SK-N-SH treated with all-trans-retinoic acid at 6 μM for 48 hours (cell line): ENCODE measurements around the gene AUH.

Experiments
- ATAC-seq: fragments of 200-7000 bp; cut with Tn5 transposase; 3 replicates; pipeline ENCODE4 v1.9.1; 2020; ENCODE audit warnings: mild to moderate bottlenecking, moderate library complexity
- ARNTL ChIP-seq: fragments of 450-650 bp; formaldehyde crosslinking; IDR thresholded peaks from 2 replicates; pipeline ENCODE4 v1.5.0; 2020; ENCODE audit warnings: low read depth, mild to moderate bottlenecking, moderate library complexity, borderline replicate concordance
- BACH2 ChIP-seq: fragments of 250-450 bp; sonication (Bioruptor Pico); IDR thresholded peaks from 2 replicates; pipeline ENCODE4 v1.9.0; 2021; ENCODE audit warnings: mild to moderate bottlenecking, borderline replicate concordance
- ESRRG ChIP-seq: fragments of 250-450 bp; sonication (Bioruptor Pico); IDR thresholded peaks from 2 replicates; pipeline ENCODE4 v1.6.1; 2021; ENCODE audit warnings: mild to moderate bottlenecking
- GLIS3 ChIP-seq: fragments of 250-450 bp; sonication (Bioruptor Pico); IDR thresholded peaks from 2 replicates; pipeline ENCODE4 v1.5.0; 2020; ENCODE audit warnings: mild to moderate bottlenecking, moderate library complexity
- ISL1 ChIP-seq: fragments of 250-450 bp; sonication (Bioruptor Pico); IDR thresholded peaks from 2 replicates; pipeline ENCODE4 v2.1.2; 2022; ENCODE audit warnings: mild to moderate bottlenecking, moderate library complexity
- OSR1 ChIP-seq: fragments of 250-450 bp; sonication (Bioruptor Pico); IDR thresholded peaks from 2 replicates; pipeline ENCODE4 v1.8.0; 2022; ENCODE audit warnings: moderate library complexity, mild to moderate bottlenecking, inconsistent platforms
- PPARA ChIP-seq: fragments of 250-450 bp; sonication (Bioruptor Pico); IDR thresholded peaks from 2 replicates; pipeline ENCODE4 v1.5.0; 2020; ENCODE audit warnings: mild to moderate bottlenecking, borderline replicate concordance
- SNAI2 ChIP-seq: fragments of 250-450 bp; sonication (Bioruptor Pico); IDR thresholded peaks from 2 replicates; pipeline ENCODE4 v1.5.0; 2020; ENCODE audit warnings: mild to moderate bottlenecking, moderate library complexity
- TCF4 ChIP-seq: fragments of 250-450 bp; sonication (Bioruptor Pico); IDR thresholded peaks from 2 replicates; pipeline ENCODE4 v1.8.0; 2021; ENCODE audit warnings: mild to moderate bottlenecking, moderate library complexity, borderline replicate concordance
- TOX ChIP-seq: fragments of 250-450 bp; sonication (Bioruptor Pico); IDR thresholded peaks from 2 replicates; pipeline ENCODE4 v1.8.0; 2021; ENCODE audit warnings: mild to moderate bottlenecking, moderate library complexity, borderline replicate concordance
- ZFP3 ChIP-seq: fragments of 250-450 bp; sonication (Bioruptor Pico); IDR thresholded peaks from 2 replicates; pipeline ENCODE4 v1.5.0; 2020; ENCODE audit warnings: mild to moderate bottlenecking, moderate library complexity
- ZFP30 ChIP-seq: fragments of 450-650 bp; formaldehyde crosslinking; IDR thresholded peaks from 2 replicates; pipeline ENCODE4 v1.5.0; 2022; ENCODE audit warnings: mild to moderate bottlenecking, moderate library complexity
- ZNF565 ChIP-seq: fragments of 450-650 bp; formaldehyde crosslinking; conservative IDR thresholded peaks from 2 replicates; pipeline ENCODE4 v1.5.0; 2020; ENCODE audit warnings: low read depth, mild to moderate bottlenecking, moderate library complexity
- ZNF70 ChIP-seq: fragments of 450-650 bp; formaldehyde crosslinking; IDR thresholded peaks from 2 replicates; pipeline ENCODE4 v1.5.0; 2020; ENCODE audit warnings: mild to moderate bottlenecking, moderate library complexity
- ZNF8 ChIP-seq: fragments of 450-650 bp; formaldehyde crosslinking; IDR thresholded peaks from 2 replicates; pipeline ENCODE4 v1.5.0; 2020; ENCODE audit warnings: mild to moderate bottlenecking, moderate library complexity
- TF ChIP-seq, protein P1 (sequence below): fragments of 250-450 bp; sonication (Bioruptor Pico); IDR thresholded peaks from 2 replicates; pipeline ENCODE4 v1.8.0; 2021; ENCODE audit warnings: low read depth, mild to moderate bottlenecking, moderate library complexity, borderline replicate concordance
- TF ChIP-seq, protein P2 (sequence below): fragments of 250-450 bp; sonication (Bioruptor Pico); IDR thresholded peaks from 2 replicates; pipeline ENCODE4 v1.5.1; 2021; ENCODE audit warnings: mild to moderate bottlenecking, moderate library complexity
- TF ChIP-seq, protein P3 (sequence below): fragments of 250-450 bp; sonication (Bioruptor Pico); IDR thresholded peaks from 2 replicates; pipeline ENCODE4 v1.5.1; 2020; ENCODE audit warnings: low read depth, mild to moderate bottlenecking, moderate library complexity
- TF ChIP-seq, protein P4 (sequence below): fragments of 250-450 bp; sonication (Bioruptor Pico); IDR thresholded peaks from 2 replicates; pipeline ENCODE4 v1.8.0; 2020; ENCODE audit warnings: mild to moderate bottlenecking, moderate library complexity, borderline replicate concordance

Gene AUH

DNA sequence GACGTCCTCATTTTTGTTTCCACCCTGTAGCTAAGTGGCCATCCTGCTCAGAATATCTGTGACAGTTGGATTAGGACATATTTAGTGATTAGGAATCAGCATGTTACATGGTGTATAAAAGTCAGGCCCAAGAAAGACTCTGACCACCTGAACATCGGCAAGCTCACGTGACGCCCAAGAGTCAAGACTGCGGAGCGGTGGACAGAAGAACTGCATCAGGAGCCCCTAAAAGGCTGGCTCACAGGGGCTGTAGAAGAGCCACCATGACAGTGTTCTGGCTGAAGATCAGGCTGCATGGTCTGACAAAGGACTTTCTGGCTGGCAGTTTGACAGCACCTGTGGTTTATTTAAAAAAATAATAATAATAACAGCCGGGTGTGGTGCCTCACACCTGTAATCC is 185.3 kb downstream of the AUH start:
- TF ChIP-seq ESRRG (CRISPR knock-in tag), result no peak
- no peak for TF ChIP-seq TOX (CRISPR knock-in tag)
- TF ChIP-seq, protein P1, sequence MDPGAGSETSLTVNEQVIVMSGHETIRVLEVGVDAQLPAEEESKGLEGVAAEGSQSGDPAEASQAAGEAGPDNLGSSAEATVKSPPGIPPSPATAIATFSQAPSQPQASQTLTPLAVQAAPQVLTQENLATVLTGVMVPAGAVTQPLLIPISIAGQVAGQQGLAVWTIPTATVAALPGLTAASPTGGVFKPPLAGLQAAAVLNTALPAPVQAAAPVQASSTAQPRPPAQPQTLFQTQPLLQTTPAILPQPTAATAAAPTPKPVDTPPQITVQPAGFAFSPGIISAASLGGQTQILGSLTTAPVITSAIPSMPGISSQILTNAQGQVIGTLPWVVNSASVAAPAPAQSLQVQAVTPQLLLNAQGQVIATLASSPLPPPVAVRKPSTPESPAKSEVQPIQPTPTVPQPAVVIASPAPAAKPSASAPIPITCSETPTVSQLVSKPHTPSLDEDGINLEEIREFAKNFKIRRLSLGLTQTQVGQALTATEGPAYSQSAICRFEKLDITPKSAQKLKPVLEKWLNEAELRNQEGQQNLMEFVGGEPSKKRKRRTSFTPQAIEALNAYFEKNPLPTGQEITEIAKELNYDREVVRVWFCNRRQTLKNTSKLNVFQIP (CRISPR knock-in tag), result no peak
- TF ChIP-seq GLIS3, result no peak
- TF ChIP-seq, all 23 proteins: peak for 0
- ATAC-seq, result no peak

DNA sequence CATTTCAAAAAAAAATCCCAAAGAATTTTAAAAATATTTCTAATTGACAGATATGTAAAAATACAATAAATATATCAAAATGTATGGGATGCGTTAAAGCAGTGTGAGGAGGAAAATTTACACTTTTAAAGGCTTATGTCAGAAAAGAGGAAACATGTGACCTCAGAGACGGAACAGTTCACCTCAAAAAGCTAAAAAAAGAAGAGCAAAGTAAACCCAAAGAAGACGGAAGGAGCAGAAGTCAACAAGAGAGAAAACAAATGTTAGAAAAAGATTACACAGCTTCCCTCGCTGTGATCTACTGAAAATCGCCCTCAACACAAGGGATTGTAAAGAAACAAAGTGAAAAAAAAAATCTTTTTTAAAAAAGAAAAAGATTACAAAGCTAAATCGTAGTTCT is 186.9 kb downstream of the AUH start:
- no peak for ATAC-seq
- TF ChIP-seq BACH2 (CRISPR knock-in tag) (no peak), PPARA (CRISPR knock-in tag) (no peak)
- TF ChIP-seq, protein P1 (CRISPR knock-in tag), result no peak

DNA sequence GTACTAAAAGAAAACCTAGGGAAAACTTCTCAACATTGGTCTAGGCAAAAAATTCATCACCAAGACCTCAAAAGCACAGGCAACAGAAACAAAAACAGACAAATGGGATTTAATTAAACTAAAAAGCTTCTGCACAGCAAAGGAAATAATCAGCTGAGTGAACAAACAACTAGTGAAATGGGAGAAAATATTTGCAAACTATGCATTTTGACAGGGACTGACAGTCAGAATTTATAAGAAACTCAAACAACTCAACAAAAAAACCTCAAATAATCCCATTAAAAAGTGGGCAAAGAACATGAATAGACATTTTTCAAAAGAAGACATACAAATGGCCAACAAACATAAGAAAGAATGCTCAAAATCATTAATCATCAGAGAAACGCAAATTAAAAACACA is 189.4 kb downstream of the AUH start:
- no peak for TF ChIP-seq ARNTL (CRISPR knock-in tag)
- no peak for TF ChIP-seq GLIS3
- TF ChIP-seq, protein P2, sequence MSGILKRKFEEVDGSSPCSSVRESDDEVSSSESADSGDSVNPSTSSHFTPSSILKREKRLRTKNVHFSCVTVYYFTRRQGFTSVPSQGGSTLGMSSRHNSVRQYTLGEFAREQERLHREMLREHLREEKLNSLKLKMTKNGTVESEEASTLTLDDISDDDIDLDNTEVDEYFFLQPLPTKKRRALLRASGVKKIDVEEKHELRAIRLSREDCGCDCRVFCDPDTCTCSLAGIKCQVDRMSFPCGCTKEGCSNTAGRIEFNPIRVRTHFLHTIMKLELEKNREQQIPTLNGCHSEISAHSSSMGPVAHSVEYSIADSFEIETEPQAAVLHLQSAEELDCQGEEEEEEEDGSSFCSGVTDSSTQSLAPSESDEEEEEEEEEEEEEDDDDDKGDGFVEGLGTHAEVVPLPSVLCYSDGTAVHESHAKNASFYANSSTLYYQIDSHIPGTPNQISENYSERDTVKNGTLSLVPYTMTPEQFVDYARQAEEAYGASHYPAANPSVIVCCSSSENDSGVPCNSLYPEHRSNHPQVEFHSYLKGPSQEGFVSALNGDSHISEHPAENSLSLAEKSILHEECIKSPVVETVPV (CRISPR knock-in tag), result no peak
- no peak for TF ChIP-seq ISL1 (CRISPR knock-in tag)
- no peak for TF ChIP-seq TCF4
- no peak for TF ChIP-seq ZFP3 (CRISPR knock-in tag)
- no peak for TF ChIP-seq ESRRG (CRISPR knock-in tag)
- no peak for TF ChIP-seq ZNF8 (CRISPR knock-in tag)
- no peak for TF ChIP-seq BACH2 (CRISPR knock-in tag)
- TF ChIP-seq, protein P1 (CRISPR knock-in tag), result no peak
- TF ChIP-seq, protein P3, sequence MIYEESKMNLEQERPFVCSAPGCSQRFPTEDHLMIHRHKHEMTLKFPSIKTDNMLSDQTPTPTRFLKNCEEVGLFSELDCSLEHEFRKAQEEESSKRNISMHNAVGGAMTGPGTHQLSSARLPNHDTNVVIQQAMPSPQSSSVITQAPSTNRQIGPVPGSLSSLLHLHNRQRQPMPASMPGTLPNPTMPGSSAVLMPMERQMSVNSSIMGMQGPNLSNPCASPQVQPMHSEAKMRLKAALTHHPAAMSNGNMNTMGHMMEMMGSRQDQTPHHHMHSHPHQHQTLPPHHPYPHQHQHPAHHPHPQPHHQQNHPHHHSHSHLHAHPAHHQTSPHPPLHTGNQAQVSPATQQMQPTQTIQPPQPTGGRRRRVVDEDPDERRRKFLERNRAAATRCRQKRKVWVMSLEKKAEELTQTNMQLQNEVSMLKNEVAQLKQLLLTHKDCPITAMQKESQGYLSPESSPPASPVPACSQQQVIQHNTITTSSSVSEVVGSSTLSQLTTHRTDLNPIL (CRISPR knock-in tag), result no peak
- no peak for TF ChIP-seq ZNF565 (CRISPR knock-in tag)
- no peak for ATAC-seq

DNA sequence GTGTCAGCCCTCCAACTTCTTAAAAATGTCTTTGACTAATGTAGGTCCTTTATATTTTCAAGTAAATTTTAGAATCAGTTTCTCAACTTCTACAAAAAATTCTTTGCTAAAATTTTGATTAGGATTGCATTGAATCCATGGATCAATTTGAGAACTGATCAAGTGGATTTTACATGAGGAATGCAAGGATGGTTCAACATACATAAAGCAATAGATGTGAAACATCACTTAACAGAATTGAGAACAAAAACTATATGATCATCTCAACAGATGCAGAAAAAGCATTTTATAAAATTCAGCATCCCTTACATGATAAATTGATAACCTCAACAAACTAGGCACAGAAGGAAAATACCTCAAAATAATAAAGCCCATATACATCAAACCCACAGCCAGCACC is 190.8 kb downstream of the AUH start:
- ATAC-seq, result no peak
- TF ChIP-seq, protein P2 (CRISPR knock-in tag), result no peak

DNA sequence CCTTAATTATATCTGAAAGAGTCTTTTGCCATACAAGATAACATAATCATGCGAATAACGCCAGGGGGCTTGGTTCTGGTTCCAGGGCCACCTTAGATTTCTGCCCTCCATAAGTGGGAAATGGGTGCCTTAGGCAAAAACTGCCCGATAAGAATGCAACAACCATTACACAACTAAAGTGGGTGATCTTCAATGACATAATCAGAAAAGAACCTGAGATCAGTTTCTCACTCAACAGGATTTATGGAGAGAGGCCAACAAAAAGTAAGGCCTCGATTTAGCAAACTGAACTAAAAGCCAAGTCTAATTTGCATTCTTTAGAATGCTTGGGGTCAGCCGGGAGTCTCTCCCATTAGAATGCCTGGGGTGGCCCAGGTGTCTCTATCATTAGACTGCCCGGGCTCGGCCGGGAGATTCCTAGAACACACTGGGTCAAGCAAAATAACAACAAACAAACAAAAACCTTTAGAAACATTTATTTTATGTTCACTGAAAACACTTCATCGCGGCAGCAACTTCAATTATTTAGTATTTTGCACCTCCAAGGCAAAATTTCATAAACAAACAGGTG is 194.8 kb downstream of the AUH start:
- no peak for ATAC-seq
- TF ChIP-seq GLIS3 (no peak), ZFP30 (no peak), ZNF8 (CRISPR knock-in tag) (no peak), SNAI2 (CRISPR knock-in tag) (no peak), TOX (CRISPR knock-in tag) (no peak), TCF4 (no peak), ZFP3 (CRISPR knock-in tag) (no peak), OSR1 (CRISPR knock-in tag) (no peak), BACH2 (CRISPR knock-in tag) (no peak), ZNF70 (CRISPR knock-in tag) (no peak)
- TF ChIP-seq, protein P4, sequence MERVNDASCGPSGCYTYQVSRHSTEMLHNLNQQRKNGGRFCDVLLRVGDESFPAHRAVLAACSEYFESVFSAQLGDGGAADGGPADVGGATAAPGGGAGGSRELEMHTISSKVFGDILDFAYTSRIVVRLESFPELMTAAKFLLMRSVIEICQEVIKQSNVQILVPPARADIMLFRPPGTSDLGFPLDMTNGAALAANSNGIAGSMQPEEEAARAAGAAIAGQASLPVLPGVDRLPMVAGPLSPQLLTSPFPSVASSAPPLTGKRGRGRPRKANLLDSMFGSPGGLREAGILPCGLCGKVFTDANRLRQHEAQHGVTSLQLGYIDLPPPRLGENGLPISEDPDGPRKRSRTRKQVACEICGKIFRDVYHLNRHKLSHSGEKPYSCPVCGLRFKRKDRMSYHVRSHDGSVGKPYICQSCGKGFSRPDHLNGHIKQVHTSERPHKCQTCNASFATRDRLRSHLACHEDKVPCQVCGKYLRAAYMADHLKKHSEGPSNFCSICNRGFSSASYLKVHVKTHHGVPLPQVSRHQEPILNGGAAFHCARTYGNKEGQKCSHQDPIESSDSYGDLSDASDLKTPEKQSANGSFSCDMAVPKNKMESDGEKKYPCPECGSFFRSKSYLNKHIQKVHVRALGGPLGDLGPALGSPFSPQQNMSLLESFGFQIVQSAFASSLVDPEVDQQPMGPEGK (CRISPR knock-in tag), result no peak
